HG03460 (cell line): ENCODE measurements around the gene ARMC8.
"Not testable (repeated sequence)": the region's sequence is repeated elsewhere in the genome, so short reads cannot be mapped to it uniquely, and the experiment has no call there.

ENCODE experiments used
- ATAC-seq: cut with Tn5 transposase; IDR thresholded peaks from one replicate; pipeline ENCODE4 v1.9.1; 2021; ENCODE audit not compliant: unreplicated experiment

ARMC8 gene, protein sequence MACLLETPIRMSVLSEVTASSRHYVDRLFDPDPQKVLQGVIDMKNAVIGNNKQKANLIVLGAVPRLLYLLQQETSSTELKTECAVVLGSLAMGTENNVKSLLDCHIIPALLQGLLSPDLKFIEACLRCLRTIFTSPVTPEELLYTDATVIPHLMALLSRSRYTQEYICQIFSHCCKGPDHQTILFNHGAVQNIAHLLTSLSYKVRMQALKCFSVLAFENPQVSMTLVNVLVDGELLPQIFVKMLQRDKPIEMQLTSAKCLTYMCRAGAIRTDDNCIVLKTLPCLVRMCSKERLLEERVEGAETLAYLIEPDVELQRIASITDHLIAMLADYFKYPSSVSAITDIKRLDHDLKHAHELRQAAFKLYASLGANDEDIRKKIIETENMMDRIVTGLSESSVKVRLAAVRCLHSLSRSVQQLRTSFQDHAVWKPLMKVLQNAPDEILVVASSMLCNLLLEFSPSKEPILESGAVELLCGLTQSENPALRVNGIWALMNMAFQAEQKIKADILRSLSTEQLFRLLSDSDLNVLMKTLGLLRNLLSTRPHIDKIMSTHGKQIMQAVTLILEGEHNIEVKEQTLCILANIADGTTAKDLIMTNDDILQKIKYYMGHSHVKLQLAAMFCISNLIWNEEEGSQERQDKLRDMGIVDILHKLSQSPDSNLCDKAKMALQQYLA

DNA sequence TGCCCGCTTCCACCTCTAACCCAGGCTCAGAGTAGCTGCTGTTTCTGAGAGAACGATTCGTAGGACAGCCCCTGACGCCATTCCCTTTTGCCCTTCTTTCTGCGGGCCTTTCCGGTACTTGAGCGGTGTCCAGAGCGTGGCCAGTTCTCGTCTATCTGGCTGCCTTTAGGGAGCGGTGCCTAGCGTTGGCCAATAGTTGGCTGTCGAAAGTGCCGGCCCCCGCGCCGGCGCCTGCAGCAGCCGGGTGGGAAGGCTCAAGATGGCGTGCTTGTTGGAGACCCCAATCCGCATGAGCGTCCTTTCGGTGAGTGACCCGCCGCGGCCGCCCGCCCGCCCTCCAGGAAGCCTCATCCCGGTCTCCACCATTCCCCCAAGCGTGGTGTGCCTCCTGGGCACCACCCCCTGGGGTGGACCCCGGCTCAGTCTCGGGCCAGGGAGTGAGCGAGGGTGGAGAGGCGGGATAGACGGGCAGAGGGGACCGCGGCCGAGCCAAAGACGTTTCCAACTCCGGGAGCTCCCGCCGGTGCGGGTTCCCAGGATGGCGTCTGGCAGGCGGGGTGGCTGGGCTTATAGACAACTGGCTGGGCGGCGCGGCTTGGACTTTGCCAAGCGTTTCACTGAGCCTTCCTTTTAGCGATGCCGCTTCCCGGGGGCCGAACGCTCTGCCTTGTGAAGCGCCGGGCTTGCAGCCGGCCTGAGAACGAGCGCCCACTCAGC, at the start of gene ARMC8:
Gene ARMC8, plus strand, starts transcription at position 6 of the 717 bp plus-strand sequence. Its CDS starts 254 bp downstream, at position 260.
- ATAC-seq = peak; percentile 57

DNA sequence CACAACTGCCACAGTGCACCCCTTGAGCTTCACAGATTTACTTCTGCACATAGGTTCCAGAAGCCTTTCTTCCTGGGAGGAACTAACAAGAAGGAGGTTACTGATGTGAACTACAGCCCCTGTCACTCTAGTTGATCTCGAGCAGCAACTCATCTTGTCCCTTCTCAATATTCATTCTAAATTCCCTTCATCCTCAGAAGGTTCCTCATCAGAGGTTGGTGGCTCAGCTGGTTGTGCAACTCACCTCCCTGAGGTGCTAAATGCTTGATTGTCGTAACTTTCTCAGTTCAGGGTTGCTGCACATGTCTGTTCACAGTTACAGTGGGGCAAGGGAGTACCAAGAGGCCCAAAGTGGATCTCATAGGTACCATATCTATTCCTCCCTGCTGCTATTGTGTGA, 49.2 kb upstream of the ARMC8 start:
- no peak for ATAC-seq

DNA sequence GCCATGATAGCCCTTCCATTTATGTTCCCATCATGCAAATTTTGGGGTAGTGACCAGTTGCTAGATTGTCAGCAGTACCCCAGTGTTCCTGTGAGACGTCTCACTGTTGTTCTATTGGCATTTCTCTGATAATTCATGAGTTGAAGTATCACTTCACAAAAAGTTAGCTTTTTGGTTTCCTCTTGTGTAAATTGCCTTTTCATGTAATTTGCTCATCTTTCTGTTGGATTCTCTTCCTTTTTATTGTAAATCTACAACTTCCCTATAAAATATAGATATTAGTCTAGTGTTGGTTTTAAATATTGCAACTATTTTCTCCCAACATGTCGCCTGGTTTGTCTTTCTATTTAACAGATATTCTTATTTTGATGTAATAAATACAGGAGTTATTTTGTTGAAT, 47.4 kb upstream of the ARMC8 start:
- no peak for ATAC-seq

DNA sequence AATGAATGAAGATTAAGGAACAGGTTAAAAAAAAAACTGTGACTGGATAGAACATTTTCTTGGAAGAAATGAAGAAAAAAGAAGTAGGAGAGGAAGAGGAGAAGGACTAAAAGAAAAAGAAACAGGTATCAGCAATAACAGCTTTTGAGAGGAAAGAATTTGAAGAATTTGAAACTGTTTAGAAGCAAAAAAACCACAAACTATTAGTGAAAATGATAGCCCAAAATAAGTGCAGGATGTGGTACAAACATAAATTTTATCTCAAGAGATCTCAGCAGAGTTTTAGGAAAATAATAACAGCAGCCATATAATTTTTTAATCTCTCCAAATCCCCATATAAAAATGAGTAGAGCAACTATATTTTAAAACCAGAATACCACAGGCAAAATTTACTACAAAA, 46.2 kb upstream of the ARMC8 start:
- no peak for ATAC-seq

DNA sequence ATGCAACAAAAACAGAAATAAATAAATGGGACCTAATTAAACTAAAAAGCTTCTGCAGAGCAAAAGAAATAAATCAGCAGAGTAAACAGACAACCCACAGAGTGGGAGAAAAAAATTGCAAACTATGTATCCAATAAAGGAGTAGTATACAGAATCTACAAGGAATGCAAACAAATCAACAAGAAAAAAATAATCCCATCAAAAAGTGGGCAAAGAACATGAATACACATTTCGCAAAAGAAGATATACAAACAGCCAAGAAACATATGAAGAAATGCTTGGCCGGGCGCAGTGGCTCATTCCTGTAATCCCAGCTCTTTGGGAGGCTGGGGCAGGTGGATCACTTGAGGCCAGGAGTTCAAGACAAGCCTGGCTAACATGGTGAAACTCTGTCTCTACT, 44.9 kb upstream of the ARMC8 start:
- ATAC-seq = not testable (repeated sequence)

DNA sequence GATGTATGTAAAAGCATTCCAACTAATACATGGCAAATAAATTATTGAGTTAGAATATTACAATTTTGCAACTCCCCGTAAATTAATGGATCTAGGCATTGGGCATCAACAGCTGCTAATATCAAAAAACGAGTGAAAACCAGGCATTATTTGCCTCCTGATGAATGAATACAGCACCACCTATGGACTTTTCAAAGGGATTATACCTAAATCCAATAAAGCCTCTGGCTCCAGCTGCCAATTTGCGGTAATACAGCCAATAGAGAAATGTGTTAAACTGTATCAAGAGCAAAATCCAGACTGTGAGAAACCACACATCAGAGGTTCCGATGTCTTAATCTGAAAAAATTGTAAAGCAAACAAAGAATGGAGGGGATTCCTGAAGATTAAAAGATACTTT, 38.6 kb upstream of the ARMC8 start:
- ATAC-seq = no peak

DNA sequence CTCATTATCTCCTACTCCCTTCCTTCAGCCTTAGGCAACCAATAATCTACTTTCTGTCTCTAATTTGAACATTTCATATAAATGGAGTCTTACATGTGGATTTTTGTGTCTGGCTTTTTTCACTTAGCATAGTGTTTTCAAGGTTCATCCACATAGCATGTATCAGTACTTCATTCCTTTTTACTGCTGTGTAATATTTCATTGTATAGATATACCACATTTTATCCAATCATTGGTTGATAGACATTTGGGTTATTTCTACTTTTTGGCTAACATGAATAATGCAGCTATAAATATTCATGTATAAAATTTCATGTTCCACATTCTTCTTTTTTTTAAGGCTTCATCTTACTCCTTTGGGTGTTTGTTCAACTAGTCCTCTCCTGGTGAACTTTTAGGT, 32.6 kb upstream of the ARMC8 start:
- ATAC-seq = no peak

DNA sequence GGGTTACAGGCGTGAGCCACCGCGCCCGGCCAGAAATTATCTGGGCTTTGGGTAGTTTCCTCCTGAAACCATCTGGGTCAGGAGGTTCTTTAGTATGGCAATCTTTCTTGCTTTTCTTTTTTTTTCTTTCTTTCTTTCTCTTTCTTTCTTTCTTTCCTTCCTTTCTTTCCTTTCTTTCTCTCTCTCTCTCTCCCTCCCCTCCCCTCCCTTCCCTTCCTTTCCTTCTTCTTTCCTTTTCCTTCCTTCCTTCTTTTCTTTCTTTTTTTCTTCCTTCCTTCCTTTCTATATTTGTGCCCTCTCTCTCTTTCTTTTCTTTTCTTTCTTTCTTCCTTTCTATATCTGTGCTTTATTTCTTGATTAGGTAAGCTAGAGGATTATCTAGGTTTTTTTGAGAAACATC, 29.4 kb upstream of the ARMC8 start:
- no peak for ATAC-seq

DNA sequence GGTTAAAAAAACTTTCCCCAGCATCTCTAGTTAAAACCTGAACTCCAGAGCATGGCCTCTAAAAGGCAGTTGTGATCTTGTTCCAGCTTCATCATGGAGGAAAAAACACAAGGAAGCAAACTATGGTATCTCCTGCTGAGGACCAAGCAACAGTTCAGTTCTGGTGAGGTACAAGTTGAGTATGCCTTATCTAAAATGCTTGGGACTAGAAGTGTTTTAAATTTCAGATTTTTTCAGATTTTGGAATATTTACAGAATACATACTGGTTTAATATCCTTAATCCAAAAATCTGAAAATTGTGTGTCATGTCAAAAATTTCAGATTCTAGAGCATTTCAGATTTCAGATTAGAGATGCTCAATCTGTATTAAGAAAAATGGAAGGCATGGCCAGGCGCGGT, 22.0 kb upstream of the ARMC8 start:
- ATAC-seq = no peak

DNA sequence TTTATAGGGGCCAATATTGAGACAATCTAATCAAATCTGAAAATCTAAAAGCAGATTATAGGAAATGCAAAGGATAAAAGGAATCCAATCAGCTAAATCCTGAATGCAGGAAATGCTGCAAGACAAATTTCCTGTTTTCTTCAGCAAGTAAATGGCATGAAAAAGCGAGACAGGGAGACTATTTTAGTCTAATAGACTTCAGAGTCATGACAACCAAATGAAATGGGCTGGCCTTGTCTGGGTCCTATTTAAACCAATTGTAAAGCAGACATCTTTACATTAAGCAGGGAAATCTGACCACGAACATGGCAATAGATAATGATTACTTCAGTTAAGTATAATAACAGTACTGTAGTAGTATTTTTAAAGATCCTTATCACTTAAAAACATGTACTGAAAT, 14.5 kb upstream of the ARMC8 start:
- ATAC-seq = no peak

DNA sequence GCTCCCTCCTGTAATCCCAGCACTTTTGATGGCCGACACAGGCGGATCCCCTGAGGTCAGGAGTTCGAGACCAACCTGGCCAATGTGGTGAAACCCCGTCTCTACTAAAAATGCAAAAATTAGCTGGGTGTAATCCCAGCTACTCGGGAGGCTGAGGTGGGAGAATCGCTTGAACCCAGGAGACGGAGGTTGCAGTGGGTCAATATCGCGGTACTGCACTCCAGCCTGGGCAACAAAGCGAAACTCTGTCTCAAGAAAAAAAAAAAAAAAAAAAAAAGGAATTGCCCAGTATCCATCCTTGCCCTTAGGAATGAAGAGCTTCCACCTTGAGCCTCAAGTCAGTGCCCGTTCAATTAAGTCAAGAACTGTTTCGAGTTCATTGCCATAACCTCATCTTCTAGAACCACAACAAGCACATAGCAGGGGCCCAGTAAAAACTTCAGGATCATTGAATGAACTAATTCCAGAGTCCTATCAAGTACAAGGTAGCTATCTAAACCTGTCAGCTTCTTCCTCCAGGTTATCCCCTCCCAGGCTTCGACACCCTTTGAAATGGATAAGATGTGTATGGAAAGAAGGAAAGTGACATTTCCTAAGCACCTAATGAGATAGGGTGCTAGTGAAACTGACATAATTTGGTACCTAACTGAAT, 13.2 kb upstream of the ARMC8 start:
- ATAC-seq = no peak

DNA sequence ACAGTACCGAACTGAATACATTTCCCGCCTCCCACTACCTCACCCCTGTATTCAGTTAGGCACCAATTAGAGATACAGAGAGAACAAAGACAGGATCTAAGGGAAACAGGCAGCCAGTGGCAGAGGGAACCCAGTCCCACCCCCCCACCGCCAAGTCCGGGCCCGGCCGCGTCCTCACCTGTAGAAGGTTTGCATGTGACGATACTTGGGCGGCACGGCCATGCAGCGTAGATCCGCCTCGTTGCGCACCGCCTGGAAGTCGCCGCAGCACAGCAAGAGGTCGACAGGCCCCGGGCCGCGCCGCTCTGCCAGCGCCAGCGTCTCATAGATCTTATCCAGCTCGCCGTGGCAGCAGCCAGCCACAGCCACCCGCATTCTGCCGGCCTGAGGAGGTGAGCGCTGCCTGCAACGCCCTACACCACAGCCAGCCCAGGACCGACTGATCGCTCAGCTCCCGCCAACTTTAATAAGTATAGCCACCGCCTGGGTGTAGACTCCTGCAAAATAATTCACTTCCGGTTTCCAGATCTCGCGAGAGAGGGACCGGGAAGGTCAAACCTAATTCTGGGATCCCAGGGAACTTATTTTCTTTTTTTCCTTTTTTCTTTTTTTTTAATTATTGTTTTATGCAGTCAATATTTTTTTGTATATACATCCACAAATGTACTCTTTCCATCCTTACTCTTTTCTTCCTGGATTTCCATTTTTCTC, 12.5 kb upstream of the ARMC8 start, which contains the start of gene DBR1:
Gene DBR1, minus strand, starts transcription at position 501 of the 711 bp plus-strand sequence. Its CDS starts 126 bp downstream, at position 375.
- ATAC-seq = peak; percentile 92

DNA sequence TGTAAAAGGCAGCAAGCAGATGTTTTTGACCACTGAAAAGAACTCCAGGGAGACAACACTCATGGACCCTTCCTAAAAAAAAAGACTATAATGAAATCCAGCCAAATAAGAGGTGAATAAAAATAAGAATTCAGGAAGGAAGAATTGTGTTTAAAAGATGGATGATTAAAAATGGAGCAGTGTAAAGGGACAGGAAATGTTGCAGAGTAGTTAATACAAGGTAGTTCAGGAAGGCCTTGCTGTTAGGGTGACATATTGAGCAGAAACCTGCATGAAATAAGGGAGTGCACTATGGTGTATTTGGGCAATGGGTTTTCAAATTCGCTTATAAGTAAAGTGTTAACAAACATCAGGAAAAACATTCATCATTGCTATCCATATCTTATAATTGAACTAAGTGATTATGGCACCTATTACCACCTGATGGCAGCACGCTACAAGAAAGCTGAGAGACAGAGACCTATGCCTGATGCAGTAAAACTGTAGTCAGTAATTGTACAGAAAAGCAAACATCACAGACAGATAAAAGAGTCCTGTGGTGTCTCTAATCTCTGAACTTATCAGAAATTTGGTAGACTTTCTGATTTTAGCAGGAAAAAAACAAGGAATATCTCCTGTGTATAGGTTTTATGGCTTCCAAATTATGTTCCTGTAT, 6.6 kb upstream of the ARMC8 start:
- peak; percentile 75 for ATAC-seq

DNA sequence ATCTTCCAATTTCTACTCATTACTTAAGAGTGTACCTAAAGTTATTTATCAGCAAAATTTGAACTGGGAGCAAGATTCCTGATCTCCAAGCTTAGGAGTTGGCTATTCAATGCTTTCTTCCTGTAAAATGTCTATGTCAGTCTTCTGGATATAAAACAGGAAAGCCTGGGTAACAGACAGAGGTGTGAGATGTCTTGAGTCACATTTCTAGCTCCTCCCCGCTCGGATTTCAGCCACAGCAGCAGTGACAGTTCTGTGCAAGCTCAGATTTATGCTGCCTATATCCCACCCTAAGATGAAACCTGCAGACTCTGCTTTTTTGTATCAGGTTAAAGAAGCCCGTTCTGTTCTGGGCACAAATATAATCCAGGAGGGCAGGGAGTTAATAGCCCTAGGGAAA, 2.1 kb upstream of the ARMC8 start:
- no peak for ATAC-seq

DNA sequence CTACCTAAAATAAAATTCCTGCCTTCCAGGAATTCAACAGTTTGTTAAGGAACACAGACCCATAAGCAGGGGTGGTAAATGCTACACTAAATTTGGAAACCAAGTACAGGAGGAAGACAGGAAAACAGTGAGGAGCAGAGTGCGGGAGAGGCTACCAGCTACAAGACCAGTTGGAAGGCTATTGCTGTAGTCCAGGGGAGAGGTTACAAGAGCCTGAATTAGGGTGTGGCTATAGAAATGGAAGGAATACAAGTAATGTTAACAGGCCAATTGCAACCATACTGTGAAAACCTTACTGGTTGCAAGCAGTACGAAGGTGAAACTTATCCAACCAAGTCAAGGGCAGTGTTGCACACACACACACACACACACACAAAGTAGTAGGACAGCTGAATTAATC, 880 bp upstream of the ARMC8 start:
- ATAC-seq = no peak

DNA sequence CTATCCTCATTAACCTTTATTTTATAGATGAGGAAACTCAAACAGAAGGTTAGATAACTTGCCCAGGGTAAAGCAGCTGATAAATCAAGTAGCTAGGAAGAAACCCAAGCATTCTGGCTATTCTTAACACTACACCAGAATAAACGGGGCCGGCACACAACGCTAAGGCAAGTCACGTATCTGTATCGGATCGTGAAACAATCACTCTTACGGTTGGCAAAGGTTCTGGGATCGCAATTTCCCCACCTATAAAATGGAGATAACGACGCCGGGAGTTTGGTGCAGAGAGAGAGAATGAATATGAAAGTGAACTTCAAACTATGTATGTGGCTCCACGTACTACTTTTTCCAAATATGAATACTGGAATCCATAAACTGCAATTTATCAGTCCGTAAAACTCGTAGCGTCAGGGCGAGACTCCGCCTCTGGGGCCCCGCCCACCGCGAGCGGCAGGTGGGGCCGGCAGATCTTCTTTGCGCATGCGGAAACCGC, 252 bp upstream of the ARMC8 start:
- peak; percentile 92 for ATAC-seq

DNA sequence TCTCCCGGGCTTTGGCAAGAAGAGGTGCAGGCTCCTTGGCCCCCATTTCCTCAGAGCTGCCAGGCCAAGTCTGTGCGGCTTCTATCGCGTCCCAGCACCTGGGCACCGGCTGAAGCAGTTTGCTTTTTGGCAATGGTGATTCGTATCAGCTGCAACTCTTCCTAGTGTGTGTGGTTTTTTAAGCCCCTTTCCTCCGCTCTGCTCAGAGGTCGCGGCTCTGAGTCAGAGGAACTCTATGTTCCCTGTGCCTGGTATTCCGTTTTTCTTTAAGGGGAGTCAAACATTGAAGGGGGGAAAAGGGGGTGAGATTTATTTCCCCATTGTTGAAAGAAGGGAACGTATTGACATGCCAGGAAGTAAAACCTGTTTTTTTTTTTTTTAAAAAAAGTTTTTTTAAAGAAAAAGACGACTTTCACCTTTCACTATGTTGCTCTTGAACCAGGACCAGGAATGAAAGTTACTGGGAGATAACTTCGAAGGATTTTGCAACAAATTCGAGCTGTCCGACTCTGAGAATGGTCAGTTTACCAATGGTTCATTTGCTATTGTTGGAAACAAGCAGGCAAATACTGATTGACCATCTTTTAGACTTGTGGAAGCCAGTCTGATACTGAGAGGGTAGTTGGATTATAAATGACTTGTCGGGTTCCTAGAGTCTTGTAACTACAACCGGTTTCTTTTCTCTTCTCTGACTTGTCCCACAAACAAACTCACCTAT, 1.1 kb downstream of the ARMC8 start:
- ATAC-seq = no peak

DNA sequence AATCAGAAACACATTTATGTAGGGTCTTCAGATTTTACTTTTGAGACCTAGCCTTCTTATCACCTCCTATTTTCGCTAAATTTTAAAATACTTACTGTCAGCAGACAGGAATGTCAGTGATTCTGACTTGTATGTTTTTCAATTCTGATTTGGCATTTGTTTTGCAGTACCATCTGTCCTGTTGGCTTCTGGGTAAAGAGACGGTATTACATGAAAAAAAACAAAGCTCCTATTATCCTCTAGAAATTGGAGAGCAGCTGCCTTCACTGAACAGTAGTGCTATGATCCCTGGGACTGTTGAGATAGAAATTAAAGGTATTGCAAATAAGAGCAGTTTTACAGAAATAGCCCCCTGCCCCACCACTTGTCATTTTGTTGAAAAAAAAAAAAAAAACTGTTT, 8.4 kb downstream of the ARMC8 start:
- no peak for ATAC-seq

DNA sequence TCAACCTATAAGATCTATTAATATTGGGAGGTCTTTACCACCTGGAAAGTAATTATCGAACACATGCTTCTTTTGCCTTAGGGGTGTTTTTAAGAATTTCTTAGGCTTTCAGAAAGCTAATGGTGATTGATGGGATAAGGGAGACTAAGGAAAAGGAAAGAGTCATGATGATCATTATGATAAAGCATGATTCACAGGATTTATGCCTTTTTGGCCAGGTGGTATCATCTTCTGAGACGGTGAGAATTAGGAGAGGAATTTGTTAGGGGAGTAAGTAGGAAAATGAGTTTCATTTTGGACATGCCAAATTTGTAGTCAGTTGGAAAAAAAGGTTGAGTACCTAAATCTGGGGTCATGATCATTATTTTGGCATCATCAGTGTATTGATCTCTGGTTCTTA, 8.9 kb downstream of the ARMC8 start:
- ATAC-seq = no peak
